ENCODE data around the gene DOC2B.

DNA sequence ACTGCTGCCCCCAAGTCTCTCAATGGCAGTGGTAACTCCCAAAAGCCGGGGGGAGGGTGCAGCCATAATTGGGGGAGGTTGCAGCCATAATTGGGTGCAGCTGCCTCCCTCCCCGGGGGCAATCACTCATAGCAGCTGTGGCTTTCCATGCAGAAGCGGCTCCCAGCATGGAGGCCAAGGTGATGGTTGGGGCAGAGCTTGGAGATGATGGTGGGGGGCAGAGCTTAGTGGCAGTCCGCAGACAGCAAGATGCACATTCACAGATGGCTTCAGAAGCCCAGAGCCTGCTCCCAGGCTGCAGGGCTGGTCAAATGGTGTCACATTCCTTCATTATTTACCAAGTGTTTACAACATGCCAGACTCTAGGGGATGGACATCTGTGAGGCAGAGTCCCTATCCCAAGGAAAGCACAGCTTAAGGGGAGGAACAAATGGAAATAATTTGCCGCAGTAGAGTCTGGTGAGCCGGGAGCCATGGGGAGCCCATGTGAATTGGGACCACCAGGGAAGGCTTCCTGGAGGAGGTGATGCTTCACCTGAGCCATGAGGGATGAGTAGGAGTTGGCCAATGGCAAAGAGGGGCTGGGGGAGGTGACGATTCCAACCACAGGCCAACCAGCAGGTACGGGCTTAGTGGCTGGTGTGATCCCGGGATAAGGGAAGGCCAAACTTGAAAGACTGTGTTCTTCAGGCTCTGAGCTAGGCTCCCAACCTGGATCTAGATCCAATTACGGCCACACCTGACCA, 8.1 kb downstream of the DOC2B start:
- TF ChIP-seq, protein P1, sequence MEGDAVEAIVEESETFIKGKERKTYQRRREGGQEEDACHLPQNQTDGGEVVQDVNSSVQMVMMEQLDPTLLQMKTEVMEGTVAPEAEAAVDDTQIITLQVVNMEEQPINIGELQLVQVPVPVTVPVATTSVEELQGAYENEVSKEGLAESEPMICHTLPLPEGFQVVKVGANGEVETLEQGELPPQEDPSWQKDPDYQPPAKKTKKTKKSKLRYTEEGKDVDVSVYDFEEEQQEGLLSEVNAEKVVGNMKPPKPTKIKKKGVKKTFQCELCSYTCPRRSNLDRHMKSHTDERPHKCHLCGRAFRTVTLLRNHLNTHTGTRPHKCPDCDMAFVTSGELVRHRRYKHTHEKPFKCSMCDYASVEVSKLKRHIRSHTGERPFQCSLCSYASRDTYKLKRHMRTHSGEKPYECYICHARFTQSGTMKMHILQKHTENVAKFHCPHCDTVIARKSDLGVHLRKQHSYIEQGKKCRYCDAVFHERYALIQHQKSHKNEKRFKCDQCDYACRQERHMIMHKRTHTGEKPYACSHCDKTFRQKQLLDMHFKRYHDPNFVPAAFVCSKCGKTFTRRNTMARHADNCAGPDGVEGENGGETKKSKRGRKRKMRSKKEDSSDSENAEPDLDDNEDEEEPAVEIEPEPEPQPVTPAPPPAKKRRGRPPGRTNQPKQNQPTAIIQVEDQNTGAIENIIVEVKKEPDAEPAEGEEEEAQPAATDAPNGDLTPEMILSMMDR (IDR thresholded peaks at IDR 0.05), result no peak
- TF ChIP-seq POLR2A (IDR thresholded peaks at IDR 0.05), result no peak

Measured in right lobe of liver (tissue), 4 donors.